HG03060 (cell line): Measurements from ENCODE around the gene FAM110A.
"Not testable (repeated sequence)": the region's sequence is repeated elsewhere in the genome, so short reads cannot be mapped to it uniquely, and the experiment has no call there.

Experiments
- ATAC-seq: cut with Tn5 transposase; IDR thresholded peaks from one replicate; pipeline ENCODE4 v1.9.1; 2021; ENCODE audit warnings: low read depth, moderate number of reproducible peaks; ENCODE audit not compliant: unreplicated experiment

FAM110A gene

GRCh38 chr20:892371-892770, 58.9 kb downstream of the FAM110A start:
- ATAC-seq, result not testable (repeated sequence)
